Measurements from ENCODE around the gene LIN7B.

The LIN7B gene

DNA sequence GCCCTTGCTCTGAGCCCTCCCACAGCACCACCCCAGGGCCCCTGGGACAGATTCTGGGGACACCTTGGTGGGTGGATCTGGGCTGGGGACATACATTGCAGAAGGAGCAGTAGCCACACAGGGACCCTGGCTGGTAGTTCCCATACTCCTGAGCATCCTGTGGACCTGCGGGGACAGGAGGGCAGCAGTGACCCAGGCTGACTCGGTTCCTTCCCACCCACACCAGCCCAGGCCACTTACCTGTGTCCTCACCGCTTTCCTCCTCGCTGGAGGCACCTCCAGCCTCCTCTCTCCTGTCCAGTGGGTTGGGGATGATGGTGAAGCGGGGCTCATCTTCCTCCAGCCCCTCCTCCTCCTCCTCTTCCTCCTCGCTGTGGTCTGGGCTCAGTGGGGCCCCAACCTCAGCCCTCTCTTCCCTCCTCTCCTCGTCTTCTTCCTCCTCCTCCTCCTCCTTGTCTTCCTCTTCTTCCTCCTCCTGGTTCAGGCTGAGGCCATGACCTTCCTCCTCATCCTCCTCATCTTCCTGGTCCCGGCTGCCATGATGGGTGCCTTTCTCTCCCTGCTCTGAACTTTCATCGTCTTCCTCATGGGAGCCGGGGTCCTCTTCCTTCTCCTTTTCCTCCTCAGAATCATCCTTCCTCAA is 39.1 kb downstream of the LIN7B start:
- Mint-ChIP-seq H3K27me3 (peaks cover 83% of the 10 kb centered on the region), H3K4me3 (no peak overlapping the region), H3K36me3 (ENCODE audit: low read depth) (no peaks in the 10 kb centered on the region), H3K9me3 (peaks cover 4% of the 10 kb centered on the region), H3K27ac (no peak overlapping the region), H3K4me1 (ENCODE audit: low read depth) (peaks cover 29% of the 10 kb centered on the region)
- DNase-seq = no peak

DNA sequence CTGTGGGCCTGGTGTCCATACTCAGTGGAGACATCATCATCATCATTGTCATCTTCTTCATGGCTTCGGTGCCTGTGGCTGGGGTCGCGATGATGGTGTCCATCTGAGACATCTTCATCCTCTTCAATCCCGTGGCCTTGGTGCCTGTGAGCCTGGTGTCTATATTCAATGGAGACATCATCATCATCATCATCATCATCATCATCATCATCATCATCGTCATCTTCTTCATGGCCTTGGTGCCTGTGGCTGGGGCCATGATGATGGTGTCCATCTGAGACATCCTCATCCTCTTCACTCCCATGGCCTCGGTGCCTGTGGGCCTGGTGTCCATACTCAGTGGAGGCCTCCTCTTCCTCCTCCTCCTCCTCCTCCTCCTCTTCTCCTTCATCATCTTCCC is 40.1 kb downstream of the LIN7B start:
- peaks cover 26% of the 10 kb centered on the region for H3K4me1 Mint-ChIP-seq (ENCODE audit: low read depth)
- peaks cover 4% of the 10 kb centered on the region for H3K9me3 Mint-ChIP-seq
- H3K27ac Mint-ChIP-seq = no peak overlapping the region
- no peak overlapping the region for H3K4me3 Mint-ChIP-seq
- no peaks in the 10 kb centered on the region for H3K36me3 Mint-ChIP-seq (ENCODE audit: low read depth)
- H3K27me3 Mint-ChIP-seq = peaks cover 82% of the 10 kb centered on the region
- DNase-seq = no peak

DNA sequence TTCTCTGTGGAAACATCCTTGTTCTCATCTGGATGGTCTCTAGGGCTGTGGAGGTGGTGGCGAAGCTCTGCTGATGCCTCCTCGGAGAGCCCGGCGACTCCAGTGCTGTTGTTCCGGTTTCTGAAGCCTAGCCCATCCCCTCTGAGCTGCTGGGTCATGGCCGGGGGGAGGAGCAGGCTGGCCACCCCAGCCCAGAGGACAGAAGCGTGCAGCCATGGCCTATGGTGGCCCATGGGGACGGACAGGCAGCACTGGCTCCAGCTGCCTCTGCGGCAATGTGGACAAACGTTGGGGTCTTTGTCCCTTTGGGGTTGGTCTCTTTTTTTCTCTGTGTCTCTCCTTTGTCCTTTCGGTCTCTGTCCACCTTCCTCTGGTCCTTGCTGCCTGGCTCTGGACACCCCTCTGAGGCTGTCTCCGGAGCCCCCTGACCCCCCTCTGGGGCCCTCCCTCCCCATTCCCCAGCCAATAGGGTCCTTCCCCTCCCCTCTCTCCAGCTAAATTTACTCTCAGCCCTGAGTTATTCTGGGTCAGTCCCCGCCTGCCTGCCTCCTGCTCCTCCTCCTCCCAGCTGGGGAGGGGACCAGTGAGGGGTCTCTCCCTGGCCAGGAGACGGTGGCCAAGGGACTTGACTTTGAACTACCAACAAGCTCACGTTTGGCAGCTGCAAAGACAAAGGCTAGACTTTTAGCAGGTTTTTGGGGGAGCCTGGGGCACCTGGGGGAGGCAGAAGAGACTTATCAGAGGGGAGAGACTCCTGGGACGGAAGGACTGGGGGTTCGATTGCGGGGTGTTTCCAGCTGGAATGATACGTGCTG is 41.0 kb downstream of the LIN7B start, which contains the start of gene HRC:
Gene HRC, minus strand, starts transcription at position 392 of the 815 bp plus-strand sequence. Its CDS starts 159 bp downstream, at position 233.
- peaks cover 81% of the 10 kb centered on the region for H3K27me3 Mint-ChIP-seq
- no peak within 1 kb of the TSS for H3K4me3 Mint-ChIP-seq
- DNase-seq = no peak
- no peak within 1 kb of the TSS for H3K27ac Mint-ChIP-seq
- H3K36me3 Mint-ChIP-seq (ENCODE audit: low read depth) = no peaks in the 10 kb centered on the region
- peaks cover 16% of the 10 kb centered on the region for H3K4me1 Mint-ChIP-seq (ENCODE audit: low read depth)
- H3K9me3 Mint-ChIP-seq = peaks cover 4% of the 10 kb centered on the region

DNA sequence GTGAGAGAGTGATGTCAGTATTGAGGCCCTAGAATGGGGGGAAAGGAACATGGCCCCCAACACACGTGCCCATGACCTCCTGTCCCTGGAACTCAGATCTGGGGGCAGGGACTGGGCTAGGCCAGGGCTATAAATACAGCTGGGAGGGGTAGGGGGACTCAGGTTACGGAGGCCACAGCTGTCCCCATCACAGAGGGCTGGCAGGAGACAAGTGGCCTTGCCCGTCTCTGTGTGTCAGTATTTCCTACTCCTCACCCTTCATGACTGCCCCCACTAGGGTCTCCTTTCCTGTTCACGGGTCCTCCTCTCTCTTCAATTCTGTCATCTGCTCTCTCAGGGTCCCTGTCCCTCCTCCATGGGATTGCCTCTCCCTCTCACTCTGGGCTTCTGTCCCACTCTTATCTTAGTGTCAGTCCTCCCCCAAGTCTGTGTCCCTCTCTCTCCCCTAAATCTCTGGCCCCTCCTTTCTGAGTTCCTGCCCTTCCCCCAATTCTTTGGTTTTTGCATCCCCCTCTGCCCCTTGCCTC is 41.7 kb downstream of the LIN7B start:
- Mint-ChIP-seq H3K36me3 (ENCODE audit: low read depth) (no peaks in the 10 kb centered on the region), H3K4me1 (ENCODE audit: low read depth) (peaks cover 14% of the 10 kb centered on the region), H3K9me3 (peaks cover 4% of the 10 kb centered on the region), H3K4me3 (no peak overlapping the region), H3K27me3 (peaks cover 84% of the 10 kb centered on the region), H3K27ac (no peak overlapping the region)
- DNase-seq = no peak

DNA sequence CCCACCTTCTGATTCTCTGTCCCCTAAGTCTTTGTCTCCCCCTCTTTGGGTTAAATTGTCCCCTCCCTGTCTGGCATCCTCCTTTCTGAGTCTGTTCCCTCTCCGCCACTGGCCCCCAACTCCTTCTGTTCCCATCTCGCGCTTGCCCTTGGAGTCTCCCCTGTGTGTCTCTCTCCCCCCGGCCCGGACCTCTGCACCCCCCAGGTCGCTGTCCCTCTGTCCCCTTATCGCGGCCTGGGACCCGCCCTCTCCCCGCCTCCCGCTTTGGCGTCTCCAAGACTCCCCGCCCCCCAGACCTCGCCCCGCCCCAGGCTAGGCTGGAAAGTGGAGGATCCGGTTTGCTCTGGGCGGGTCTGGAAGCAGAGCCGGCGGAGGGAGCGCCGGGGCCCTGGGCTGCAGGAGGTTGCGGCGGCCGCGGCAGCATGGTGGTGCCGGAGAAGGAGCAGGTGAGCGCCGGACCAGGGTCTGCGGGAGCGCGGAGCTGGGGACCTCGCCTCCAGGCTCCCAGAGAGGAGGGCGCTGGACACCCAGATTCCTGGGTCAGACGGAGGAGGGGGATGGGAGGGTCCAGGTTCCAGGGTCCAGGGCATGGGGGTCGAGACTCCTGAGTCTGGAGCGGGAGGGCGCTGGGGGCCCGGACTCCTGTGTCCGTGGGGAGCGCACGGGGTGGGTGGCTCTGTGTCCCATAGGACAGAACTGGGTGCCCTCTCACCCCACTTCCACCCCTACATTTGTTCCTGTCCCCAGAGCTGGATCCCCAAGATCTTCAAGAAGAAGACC is 43.5 kb downstream of the LIN7B start, which contains the start of gene TRPM4:
Gene TRPM4, plus strand, starts transcription at position 348 of the 780 bp plus-strand sequence. Its CDS starts 75 bp downstream, at position 423.
- H3K27ac Mint-ChIP-seq = no peak within 1 kb of the TSS
- no peaks in the 10 kb centered on the region for H3K9me3 Mint-ChIP-seq
- DNase-seq = peak; percentile 70
- no peaks in the 10 kb centered on the region for H3K36me3 Mint-ChIP-seq (ENCODE audit: low read depth)
- H3K4me1 Mint-ChIP-seq (ENCODE audit: low read depth) = peaks cover 7% of the 10 kb centered on the region
- H3K4me3 Mint-ChIP-seq = peak within 1 kb of the TSS; percentile 55
- peaks cover 76% of the 10 kb centered on the region for H3K27me3 Mint-ChIP-seq

DNA sequence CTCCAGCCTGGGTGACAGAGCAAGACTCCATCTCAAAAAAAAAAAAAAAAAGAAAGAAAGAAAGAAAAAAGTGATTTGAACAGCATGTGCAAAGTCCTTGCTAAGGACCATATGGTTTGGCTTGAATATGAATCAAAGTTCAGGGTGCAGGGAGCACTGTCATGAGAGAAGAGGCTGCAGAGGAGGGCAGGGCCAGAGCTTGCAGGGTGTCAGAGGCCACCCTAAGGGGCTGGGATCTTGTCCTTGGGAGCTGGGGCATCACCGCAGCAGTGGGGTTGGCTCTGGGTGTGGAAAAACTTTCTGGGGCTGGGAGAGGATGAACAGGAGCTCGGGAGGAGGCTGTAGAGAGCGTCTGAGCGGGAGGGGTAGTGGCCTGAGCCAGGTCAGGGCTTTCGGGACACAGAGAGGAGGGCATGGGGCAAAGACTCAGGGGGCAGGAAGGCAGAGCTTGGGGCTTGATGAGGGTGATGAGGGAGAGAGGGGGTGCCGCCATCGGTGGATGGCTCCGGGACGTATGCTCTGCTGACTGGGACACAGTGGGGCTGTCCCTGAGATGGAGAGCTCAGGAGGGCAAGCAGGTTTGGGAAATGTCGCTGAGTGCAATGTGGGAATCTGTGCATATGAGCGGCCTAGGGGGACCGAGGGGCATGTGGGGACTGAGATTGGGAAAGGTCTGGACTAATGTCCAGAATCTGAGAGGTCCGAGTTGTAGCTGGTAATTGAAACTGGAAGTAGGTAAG is 46.5 kb downstream of the LIN7B start:
- H3K4me3 Mint-ChIP-seq = no peak overlapping the region
- peaks cover 7% of the 10 kb centered on the region for H3K4me1 Mint-ChIP-seq (ENCODE audit: low read depth)
- no peaks in the 10 kb centered on the region for H3K36me3 Mint-ChIP-seq (ENCODE audit: low read depth)
- H3K9me3 Mint-ChIP-seq = no peaks in the 10 kb centered on the region
- no peak for DNase-seq
- peaks cover 52% of the 10 kb centered on the region for H3K27me3 Mint-ChIP-seq
- H3K27ac Mint-ChIP-seq = no peak overlapping the region

DNA sequence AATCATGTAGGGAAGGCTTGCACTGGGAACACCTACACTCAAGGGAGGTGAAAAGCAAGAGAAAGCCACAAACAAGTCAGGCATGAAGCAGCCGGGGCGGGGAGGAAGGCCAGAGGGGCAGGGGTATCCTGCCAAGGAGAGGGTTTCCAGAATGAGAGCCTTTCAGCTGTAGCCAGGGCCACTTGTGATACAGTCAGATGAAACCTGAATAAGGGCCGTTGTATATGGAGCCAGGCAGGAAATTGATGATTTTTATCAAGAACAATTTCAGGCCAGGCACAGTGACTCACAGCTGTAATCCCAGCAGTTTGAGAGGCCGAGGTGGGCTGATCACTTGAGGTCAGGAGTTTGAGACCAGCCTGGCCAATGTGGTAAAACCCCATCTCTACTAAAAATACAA is 47.8 kb downstream of the LIN7B start:
- Mint-ChIP-seq H3K36me3 (ENCODE audit: low read depth) (no peaks in the 10 kb centered on the region), H3K4me3 (no peak overlapping the region), H3K27me3 (peaks cover 49% of the 10 kb centered on the region), H3K9me3 (no peaks in the 10 kb centered on the region), H3K27ac (no peak overlapping the region), H3K4me1 (ENCODE audit: low read depth) (peaks cover 7% of the 10 kb centered on the region)
- no peak for DNase-seq

DNA sequence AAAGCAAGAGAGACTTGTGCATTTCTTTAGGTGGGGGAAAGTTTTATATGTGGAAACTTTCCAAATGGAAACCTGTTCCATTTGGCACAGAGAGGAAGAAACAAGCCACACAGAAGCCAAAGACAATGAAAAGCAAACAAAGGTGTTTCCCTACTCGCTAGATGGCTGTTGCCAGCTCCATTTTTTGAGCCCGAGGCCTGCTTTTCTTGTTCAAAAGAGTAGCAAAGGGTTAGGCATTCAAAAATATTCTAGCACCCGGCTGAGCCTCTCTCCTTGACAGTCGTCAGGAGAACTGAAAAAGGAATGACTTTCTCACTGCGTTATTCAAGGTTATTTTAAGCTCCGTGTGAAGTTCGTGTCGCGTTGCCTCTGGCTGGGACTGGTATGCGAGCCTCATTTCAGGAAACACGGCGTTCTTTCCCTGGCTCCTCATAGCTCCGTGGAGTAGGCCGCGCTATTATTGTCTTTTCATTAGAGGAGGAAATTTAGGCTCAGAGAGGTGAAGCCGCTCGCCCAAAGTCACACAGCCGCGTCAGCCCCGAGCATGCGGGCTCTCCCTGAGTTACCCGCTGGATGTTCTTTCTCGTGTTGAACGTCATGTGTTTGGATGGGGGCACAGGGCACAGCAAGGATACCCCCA is 51.1 kb downstream of the LIN7B start:
- Mint-ChIP-seq H3K4me1 (ENCODE audit: low read depth) (no peaks in the 10 kb centered on the region), H3K4me3 (no peak overlapping the region), H3K27ac (no peak overlapping the region), H3K36me3 (ENCODE audit: low read depth) (no peaks in the 10 kb centered on the region), H3K27me3 (peaks cover 27% of the 10 kb centered on the region), H3K9me3 (no peaks in the 10 kb centered on the region)
- DNase-seq = no peak

DNA sequence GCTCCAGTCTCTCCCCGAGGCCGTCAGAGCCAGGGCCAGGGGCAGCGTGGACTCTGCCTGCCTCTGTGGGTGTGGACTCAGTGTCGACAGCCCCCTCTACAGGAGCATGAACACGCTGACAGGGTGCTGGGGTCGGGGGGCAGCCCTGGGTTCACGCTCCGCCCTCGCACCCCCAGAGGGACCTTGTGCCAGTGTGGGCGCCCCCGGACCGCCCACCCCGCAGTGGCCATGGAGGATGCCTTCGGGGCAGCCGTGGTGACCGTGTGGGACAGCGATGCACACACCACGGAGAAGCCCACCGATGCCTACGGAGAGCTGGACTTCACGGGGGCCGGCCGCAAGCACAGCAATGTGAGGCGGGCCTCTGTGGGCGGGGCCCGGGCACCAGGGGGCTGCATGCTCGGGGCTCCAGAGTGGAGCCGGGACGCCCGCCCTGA is 51.7 kb downstream of the LIN7B start:
- DNase-seq = no peak
- Mint-ChIP-seq H3K4me1 (ENCODE audit: low read depth) (no peaks in the 10 kb centered on the region), H3K4me3 (no peak overlapping the region), H3K27me3 (peaks cover 22% of the 10 kb centered on the region), H3K36me3 (ENCODE audit: low read depth) (no peaks in the 10 kb centered on the region), H3K27ac (no peak overlapping the region), H3K9me3 (no peaks in the 10 kb centered on the region)

DNA sequence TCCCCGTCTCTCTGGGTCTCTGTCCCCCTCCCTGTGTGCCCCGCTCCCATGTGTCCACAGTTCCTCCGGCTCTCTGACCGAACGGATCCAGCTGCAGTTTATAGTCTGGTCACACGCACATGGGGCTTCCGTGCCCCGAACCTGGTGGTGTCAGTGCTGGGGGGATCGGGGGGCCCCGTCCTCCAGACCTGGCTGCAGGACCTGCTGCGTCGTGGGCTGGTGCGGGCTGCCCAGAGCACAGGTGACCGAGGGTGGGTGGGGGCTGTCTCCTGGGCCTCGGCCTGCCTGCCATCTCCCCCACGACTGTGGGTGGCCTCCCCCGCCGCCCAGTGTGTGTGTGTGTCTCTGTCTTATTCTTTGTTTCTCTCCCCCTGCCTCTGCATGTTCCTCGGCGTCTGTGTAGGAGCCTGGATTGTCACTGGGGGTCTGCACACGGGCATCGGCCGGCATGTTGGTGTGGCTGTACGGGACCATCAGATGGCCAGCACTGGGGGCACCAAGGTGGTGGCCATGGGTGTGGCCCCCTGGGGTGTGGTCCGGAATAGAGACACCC is 53.8 kb downstream of the LIN7B start:
- Mint-ChIP-seq H3K4me1 (ENCODE audit: low read depth) (no peaks in the 10 kb centered on the region), H3K27ac (no peak overlapping the region), H3K27me3 (peaks cover 17% of the 10 kb centered on the region), H3K4me3 (no peak overlapping the region), H3K36me3 (ENCODE audit: low read depth) (no peaks in the 10 kb centered on the region), H3K9me3 (no peaks in the 10 kb centered on the region)
- no peak for DNase-seq
